K562 (cell line): ENCODE data around the gene METAP1. TPM values are rescaled to one million over a fixed set of nuclear protein-coding genes. Genes with fewer than 3 reads are reported as not detected.

Experiments used
- ATAC-seq: fragments of 200-7000 bp; cut with Tn5 transposase; 3 replicates; pipeline ENCODE4 v1.9.1; 2020; ENCODE audit warnings: moderate library complexity
- BruUV-seq: library from RNA; stranded (reverse); fragments of 400-500 nt; replicated peaks from 2 replicates; lab custom pipeline; 2021; lab: Mats Ljungman, UMichigan
- CTCF ChIA-PET: fragments of 300-600 bp; formaldehyde crosslinking; extraction: SDS; loops from one replicate; lab custom pipeline; 2021; ENCODE audit warnings: low intra/inter-chr PET ratio; lab: Yijun Ruan, JAX
- POLR2A ChIA-PET: fragments of 300-600, 350-650 bp; sonication (Branson Sonifier 250); formaldehyde crosslinking; extraction: SDS; loops from one replicate; lab custom pipeline; 2021; ENCODE audit warnings: antibody characterized with exemption, inconsistent platforms; lab: Yijun Ruan, JAX
- DNase-seq, 4 experiments: peaks; one replicate each; pipeline versions ENCODE4 v3.0.0 to v3.0.0-alpha.2; 2011 to 2018; ENCODE audit warnings: low spot score in 3 of 4, mixed read lengths in 3 of 4; ENCODE audit errors: extremely low read depth in 1 of 4
- FAIRE-seq: peaks from 2 replicates; lab custom pipeline; 2011; peaks lifted over from hg19 to GRCh38; lab: Jason Lieb, UNC
- H2AFZ ChIP-seq: 2 replicates; pipeline ENCODE4 v1.6.0; 2011; ENCODE audit warnings: low read depth, low read length, control low read depth, inconsistent platforms
- H3K27ac ChIP-seq: fragments of 200-600 bp; 3 replicates; pipeline ENCODE4 v1.8.0; 2011; ENCODE audit warnings: low read depth, mild to moderate bottlenecking, control low read depth, inconsistent platforms, low read length, moderate library complexity, mixed read lengths; ENCODE audit errors: extremely low read depth
- H3K27me3 ChIP-seq, 2 experiments: fragments of 300-600 bp in 1 of 2; 2 replicates in 1 of 2; 3 replicates in 1 of 2; pipeline versions ENCODE4 v1.6.0 to v1.8.0; 2011; ENCODE audit warnings: inconsistent platforms in 2 of 2, low read length in 2 of 2, mild to moderate bottlenecking in 1 of 2, mixed read lengths in 1 of 2, moderate library complexity in 1 of 2; ENCODE audit not compliant: control insufficient read depth in 2 of 2, insufficient read depth in 2 of 2
- H3K36me3 ChIP-seq: fragments of 300-600 bp; 3 replicates; pipeline ENCODE4 v1.8.0; 2011; ENCODE audit warnings: mild to moderate bottlenecking, low read length, inconsistent platforms; ENCODE audit not compliant: control insufficient read depth, insufficient read depth
- H3K4me1 ChIP-seq, 2 experiments: fragments of 200-600 bp in 1 of 2; replicated peaks in 1 of 2; 2 replicates in 1 of 2; 3 replicates in 1 of 2; pipeline versions ENCODE4 v1.5.1 to v1.8.0; 2011; ENCODE audit warnings: inconsistent platforms in 2 of 2, low read length in 2 of 2, mild to moderate bottlenecking in 1 of 2, mixed read lengths in 1 of 2, moderate library complexity in 1 of 2; ENCODE audit not compliant: control insufficient read depth in 2 of 2, insufficient read depth in 2 of 2
- H3K4me2 ChIP-seq: 2 replicates; pipeline ENCODE4 v1.6.1; 2011; ENCODE audit warnings: low read length, control low read depth, inconsistent platforms, mixed read lengths; ENCODE audit not compliant: insufficient read depth
- H3K4me3 ChIP-seq: fragments of 200-600 bp; sonication (generic), shearing (Covaris generic); 2 replicates; pipeline ENCODE4 v1.5.1; 2016; ENCODE audit warnings: control low read depth, inconsistent platforms
- H3K79me2 ChIP-seq: fragments of 200-600 bp; 3 replicates; pipeline ENCODE4 v1.8.0; 2011; ENCODE audit warnings: low read length, inconsistent platforms; ENCODE audit not compliant: control insufficient read depth, insufficient read depth
- H3K9ac ChIP-seq, 2 experiments: 2 replicates each; pipeline versions ENCODE4 v1.6.0 to v1.6.1; 2011; ENCODE audit warnings: low read depth in 2 of 2, low read length in 2 of 2, control low read depth in 1 of 2, inconsistent platforms in 1 of 2, mild to moderate bottlenecking in 1 of 2, mixed read lengths in 1 of 2; ENCODE audit not compliant: insufficient read depth in 1 of 2
- H3K9me1 ChIP-seq: one replicate; pipeline ENCODE4 v1.6.0; 2011; ENCODE audit warnings: inconsistent platforms, mild to moderate bottlenecking, low read length, moderate library complexity; ENCODE audit not compliant: control insufficient read depth, insufficient read depth
- H3K9me3 ChIP-seq: replicated peaks from 2 replicates; pipeline ENCODE4 v1.5.1; 2011; ENCODE audit warnings: low read depth, low read length, inconsistent platforms; ENCODE audit not compliant: control insufficient read depth, insufficient read depth
- H4K20me1 ChIP-seq: replicated peaks from 2 replicates; pipeline ENCODE4 v1.6.1; 2011; ENCODE audit warnings: low read length, inconsistent platforms, mixed read lengths; ENCODE audit not compliant: control insufficient read depth, insufficient read depth
- CTBP1 ChIP-seq: fragments of 450-650 bp; IDR thresholded peaks from 2 replicates; pipeline ENCODE4 v1.6.1; 2016; ENCODE audit warnings: borderline replicate concordance
- MNT ChIP-seq, 2 experiments: fragments of 450-650 bp; conservative IDR thresholded peaks; 2 replicates each; pipeline ENCODE4 v1.6.1; 2017; ENCODE audit warnings: mild to moderate bottlenecking in 2 of 2, moderate library complexity in 2 of 2
- MYBL2 ChIP-seq, 2 experiments: fragments of 450-650 bp in 1 of 2; sonication (generic) in 1 of 2; formaldehyde crosslinking in 1 of 2; IDR thresholded peaks; 2 replicates each; pipeline versions ENCODE4 v1.6.1 to v1.8.1; 2017 to 2022; ENCODE audit warnings: borderline replicate concordance in 1 of 2, inconsistent platforms in 1 of 2, low read depth in 1 of 2, mild to moderate bottlenecking in 1 of 2, missing genetic modification reagents in 1 of 2, moderate library complexity in 1 of 2
- NR2F6 ChIP-seq: fragments of 450-650 bp; formaldehyde crosslinking; IDR thresholded peaks from 2 replicates; pipeline ENCODE4 v1.4.0; 2020; ENCODE audit warnings: mild to moderate bottlenecking
- POLR2G ChIP-seq: fragments of 200-400 bp; formaldehyde crosslinking; IDR thresholded peaks from 2 replicates; pipeline ENCODE4 v1.6.1; 2017; ENCODE audit warnings: low read depth, mild to moderate bottlenecking, antibody characterized with exemption, low read length, moderate library complexity
- SMAD1 ChIP-seq: fragments of 150-350 bp; IDR thresholded peaks from 2 replicates; pipeline ENCODE4 v1.6.1; 2014; ENCODE audit warnings: low read length, low read depth; ENCODE audit not compliant: partially characterized antibody
- ZNF282 ChIP-seq: sonication (generic); formaldehyde crosslinking; IDR thresholded peaks from 2 replicates; pipeline ENCODE4 v1.8.1; 2023; ENCODE audit warnings: missing genetic modification reagents
- WGBS: fragments of 100-300 bp; shearing (Covaris generic); methylation state at CpG from one replicate; pipeline ENCODE4 v1.1.6; 2016; ENCODE audit warnings: low coverage, mixed read lengths; ENCODE audit not compliant: insufficient coverage; ENCODE audit errors: missing lambda C conversion rate; 5-methylcytosine and 5-hydroxymethylcytosine counted together
- in situ Hi-C: fragments of 300-500 bp; cut with MboI; formaldehyde crosslinking; loops from 4 replicates; pipeline ENCODE4 v1.15.0; 2018; ENCODE audit warnings: inconsistent platforms, mixed read lengths
- intact Hi-C: fragments of 100-400 bp; cut with micrococcal nuclease; formaldehyde crosslinking; loops from 2 replicates; pipeline ENCODE4 v1.14.2; 2022
- polyA plus RNA-seq, 8 experiments: library from polyadenylated mRNA; depleted of rRNA in 4 of 8; stranded (reverse) in 5 of 8; unstranded in 3 of 8; fragments of >200 nt; fragmentation: Nextera tagmentation in 2 of 8; fragmentation: Illumina TruSeq in 1 of 8; extraction: Ambion mirVana in 2 of 8; extraction: Trizol in 1 of 8; gene quantifications; 2 replicates each; pipeline versions ENCODE4 v1.2.1 to v1.2.3, GENCODE V29; 2011 to 2014; ENCODE audit warnings: inconsistent platforms in 1 of 8, missing spikeins in 1 of 8
- total RNA-seq, 7 experiments: library from RNA; depleted of rRNA in 6 of 7; stranded (reverse); fragments of >200 nt in 6 of 7; fragmentation: Illumina TruSeq in 2 of 7; extraction: Trizol in 2 of 7; gene quantifications; 2 replicates each; pipeline versions ENCODE4 v1.2.1 to v1.2.3, GENCODE V29; 2011 to 2021; ENCODE audit warnings: low replicate concordance in 1 of 7
- TF ChIP-seq, protein P1 (sequence below): fragments of 450-650 bp; IDR thresholded peaks from 2 replicates; pipeline ENCODE4 v1.6.1; 2016; ENCODE audit warnings: low read depth

METAP1 gene
- total and polyA plus RNA-seq, 9 of the 15 experiments (the other 6 are each of a cell fraction or from before 2014, with no cell fraction given), result 31.4 to 77.6 (median 59.5) TPM

DNA sequence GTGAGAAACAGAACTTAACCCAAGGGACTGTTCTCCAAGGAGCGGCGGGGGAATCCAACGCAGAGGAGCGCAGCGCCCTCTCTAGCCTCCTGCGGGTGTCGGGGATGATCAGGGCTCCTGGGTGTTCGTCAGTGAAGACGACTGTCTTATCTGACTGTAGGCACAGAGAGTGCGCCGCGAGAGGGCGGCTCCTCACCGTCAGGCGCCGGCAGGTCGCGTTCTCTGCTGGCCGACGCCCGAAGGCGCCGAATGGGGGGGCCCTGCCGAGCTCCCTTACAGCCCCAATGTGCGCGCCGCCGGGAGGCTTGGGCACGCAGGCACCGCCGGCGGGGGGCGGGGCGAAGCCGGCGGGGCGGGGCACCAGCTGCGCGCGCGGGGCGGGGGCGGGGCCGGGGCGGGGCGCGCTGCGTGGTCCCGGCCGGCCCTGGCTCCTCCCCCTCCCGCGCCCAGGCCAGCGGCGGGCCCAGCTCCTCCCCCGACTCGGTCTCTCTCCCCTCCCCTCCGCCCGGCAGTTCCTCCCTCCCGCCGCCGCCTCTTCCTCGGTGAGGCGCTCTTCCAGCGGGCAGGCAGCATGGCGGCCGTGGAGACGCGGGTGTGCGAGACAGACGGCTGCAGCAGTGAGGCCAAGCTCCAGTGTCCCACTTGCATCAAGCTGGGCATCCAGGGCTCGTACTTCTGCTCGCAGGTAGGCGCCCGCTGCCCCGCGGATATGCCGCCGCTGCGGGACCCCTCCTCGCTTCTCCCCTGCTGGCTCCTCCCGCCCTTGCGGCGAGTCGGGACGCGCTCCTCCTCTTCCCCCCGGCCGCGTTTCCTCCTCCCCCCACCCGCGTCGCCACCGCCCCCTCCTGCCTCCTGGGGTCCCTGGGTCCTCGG, at the start of gene METAP1 (continued):
- TF ChIP-seq MYBL2 (IDR thresholded peaks at IDR 0.05; ENCODE audit: low read depth) (no peak), MYBL2 (CRISPR knock-in tag; IDR thresholded peaks at IDR 0.05; ENCODE audit: borderline replicate concordance) (no peak), NR2F6 (CRISPR knock-in tag) (no peak)

GRCh38 chr4:98946359-98946758, 49.2 kb upstream of the METAP1 start:
- WGBS, result 29% methylated on average over 1 of the region's 1 CpG
- Histone ChIP-seq H3K36me3 (no peaks in the 10 kb centered on the region), H3K27me3 (no peaks in the 10 kb centered on the region), H3K9me1 (no peaks in the 10 kb centered on the region), H3K9me3 (no peaks in the 10 kb centered on the region), H2AFZ (no peak overlapping the region; the same call in 1 of the 2 replicates), H3K4me2 (no peak overlapping the region), H4K20me1 (no peaks in the 10 kb centered on the region), H3K27ac (no peak overlapping the region), H3K4me3 (no peak overlapping the region)
- in situ Hi-C loops, result no loop called here
- intact Hi-C loops, result no loop called here
- POLR2A ChIA-PET, result interaction anchor here (1.0 kb wide), 1 partner anchor 16 kb away, joined by 3 read pairs; no protein-coding TSS in a partner anchor
- TF ChIP-seq MNT (conservative IDR thresholded peaks at IDR 0.05), result no peak
- no peak for TF ChIP-seq ZNF282 (CRISPR knock-in tag)
- TF ChIP-seq SMAD1, result no peak
- no peak for TF ChIP-seq CTBP1
- TF ChIP-seq, protein P1, sequence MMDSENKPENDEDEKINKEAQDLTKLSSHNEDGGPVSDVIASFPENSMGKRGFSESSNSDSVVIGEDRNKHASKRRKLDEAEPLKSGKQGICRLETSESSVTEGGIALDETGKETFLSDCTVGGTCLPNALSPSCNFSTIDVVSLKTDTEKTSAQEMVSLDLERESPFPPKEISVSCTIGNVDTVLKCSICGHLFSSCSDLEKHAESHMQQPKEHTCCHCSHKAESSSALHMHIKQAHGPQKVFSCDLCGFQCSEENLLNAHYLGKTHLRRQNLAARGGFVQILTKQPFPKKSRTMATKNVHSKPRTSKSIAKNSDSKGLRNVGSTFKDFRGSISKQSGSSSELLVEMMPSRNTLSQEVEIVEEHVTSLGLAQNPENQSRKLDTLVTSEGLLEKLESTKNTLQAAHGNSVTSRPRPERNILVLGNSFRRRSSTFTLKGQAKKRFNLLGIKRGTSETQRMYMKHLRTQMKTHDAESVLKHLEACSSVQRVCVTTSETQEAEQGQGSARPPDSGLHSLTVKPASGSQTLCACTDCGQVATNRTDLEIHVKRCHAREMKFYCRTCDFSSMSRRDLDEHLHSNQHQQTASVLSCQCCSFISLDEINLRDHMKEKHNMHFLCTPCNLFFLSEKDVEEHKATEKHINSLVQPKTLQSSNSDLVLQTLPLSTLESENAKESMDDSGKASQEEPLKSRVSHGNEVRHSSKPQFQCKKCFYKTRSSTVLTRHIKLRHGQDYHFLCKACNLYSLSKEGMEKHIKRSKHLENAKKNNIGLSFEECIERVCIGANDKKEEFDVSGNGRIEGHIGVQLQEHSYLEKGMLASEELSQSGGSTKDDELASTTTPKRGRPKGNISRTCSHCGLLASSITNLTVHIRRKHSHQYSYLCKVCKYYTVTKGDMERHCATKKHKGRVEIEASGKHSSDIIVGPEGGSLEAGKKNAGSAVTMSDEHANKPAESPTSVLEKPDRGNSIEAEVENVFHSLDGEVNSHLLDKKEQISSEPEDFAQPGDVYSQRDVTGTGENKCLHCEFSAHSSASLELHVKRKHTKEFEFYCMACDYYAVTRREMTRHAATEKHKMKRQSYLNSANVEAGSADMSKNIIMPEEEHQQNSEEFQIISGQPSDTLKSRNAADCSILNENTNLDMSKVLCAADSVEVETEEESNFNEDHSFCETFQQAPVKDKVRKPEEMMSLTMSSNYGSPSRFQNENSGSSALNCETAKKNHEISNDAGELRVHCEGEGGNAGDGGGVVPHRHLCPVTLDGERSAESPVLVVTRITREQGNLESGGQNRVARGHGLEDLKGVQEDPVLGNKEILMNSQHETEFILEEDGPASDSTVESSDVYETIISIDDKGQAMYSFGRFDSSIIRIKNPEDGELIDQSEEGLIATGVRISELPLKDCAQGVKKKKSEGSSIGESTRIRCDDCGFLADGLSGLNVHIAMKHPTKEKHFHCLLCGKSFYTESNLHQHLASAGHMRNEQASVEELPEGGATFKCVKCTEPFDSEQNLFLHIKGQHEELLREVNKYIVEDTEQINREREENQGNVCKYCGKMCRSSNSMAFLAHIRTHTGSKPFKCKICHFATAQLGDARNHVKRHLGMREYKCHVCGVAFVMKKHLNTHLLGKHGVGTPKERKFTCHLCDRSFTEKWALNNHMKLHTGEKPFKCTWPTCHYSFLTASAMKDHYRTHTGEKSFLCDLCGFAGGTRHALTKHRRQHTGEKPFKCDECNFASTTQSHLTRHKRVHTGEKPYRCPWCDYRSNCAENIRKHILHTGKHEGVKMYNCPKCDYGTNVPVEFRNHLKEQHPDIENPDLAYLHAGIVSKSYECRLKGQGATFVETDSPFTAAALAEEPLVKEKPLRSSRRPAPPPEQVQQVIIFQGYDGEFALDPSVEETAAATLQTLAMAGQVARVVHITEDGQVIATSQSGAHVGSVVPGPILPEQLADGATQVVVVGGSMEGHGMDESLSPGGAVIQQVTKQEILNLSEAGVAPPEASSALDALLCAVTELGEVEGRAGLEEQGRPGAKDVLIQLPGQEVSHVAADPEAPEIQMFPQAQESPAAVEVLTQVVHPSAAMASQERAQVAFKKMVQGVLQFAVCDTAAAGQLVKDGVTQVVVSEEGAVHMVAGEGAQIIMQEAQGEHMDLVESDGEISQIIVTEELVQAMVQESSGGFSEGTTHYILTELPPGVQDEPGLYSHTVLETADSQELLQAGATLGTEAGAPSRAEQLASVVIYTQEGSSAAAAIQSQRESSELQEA, result no peak
- no peak for TF ChIP-seq POLR2G
- TF ChIP-seq, all 486 proteins: peak for 0
- ATAC-seq (no peak), FAIRE-seq (no peak), DNase-seq (no peak)
- CTCF ChIA-PET, result no interaction called here
- BruUV-seq, result no TSS peak
- Histone ChIP-seq H3K9ac (no peak overlapping the region), H3K79me2 (no peaks in the 10 kb centered on the region), H3K4me1 (no peaks in the 10 kb centered on the region; a peak in 1 of 5 replicates)
